Cardiac fibroblast (primary cell): ENCODE data around the gene KIF22.

Experiments
- DNase-seq, 2 donors: peaks; one replicate each; pipeline versions ENCODE4 v3.0.0 to v3.0.0-alpha.2; 2010; ENCODE audit warnings: low read depth in 2 of 2
- H3K4me3 ChIP-seq, 2 donors: replicated peaks in 1 of 2; 1 replicate in 1 of 2; 2 replicates in 1 of 2; pipeline ENCODE4 v1.5.1; 2011; ENCODE audit warnings: low read depth in 2 of 2, low read length in 2 of 2, mild to moderate bottlenecking in 2 of 2, moderate library complexity in 1 of 2
- TF ChIP-seq, protein P1 (sequence below): IDR thresholded peaks from one replicate; pipeline ENCODE4 v1.5.1; 2011; ENCODE audit warnings: low read depth, mild to moderate bottlenecking, low read length, inconsistent platforms

Gene KIF22

DNA sequence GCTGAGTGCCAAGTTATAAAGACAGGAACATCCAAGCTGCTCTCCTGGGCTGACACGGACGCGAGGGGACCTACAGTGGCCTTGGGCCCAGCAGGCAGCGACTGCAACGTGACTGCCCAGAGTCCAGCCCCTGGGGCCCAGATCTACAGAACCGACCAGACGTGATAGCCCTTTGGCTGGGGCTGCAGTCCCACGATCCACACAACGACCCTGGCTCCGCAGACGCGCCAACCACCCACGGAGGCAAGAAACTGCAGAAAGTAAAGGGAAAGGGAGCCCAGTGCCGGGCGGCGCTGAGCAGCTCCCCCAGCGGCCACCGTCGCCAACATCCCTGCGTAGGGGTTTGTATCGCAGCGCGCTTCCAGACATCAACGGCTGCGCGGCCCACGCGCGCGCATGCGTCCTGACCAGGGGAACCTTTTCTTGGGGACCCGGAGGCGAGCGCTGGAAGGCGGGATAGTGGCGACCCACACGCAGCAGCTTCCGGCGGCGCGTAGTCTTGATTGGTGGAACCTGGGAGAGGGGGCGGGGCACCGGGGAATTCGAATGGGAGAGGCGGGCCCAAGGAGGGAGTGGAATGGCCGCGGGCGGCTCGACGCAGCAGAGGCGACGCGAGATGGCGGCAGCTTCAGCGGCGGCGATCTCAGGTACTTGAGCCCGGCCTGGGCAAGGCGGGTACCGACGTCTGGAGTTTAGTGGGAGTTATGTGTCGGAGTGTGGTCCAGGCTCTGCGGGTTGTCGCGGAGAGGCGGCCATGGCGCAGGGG, at the start of gene KIF22:
Gene KIF22, plus strand, starts transcription at position 569 of the 766 bp plus-strand sequence. Its CDS starts 9 bp downstream, at position 578.
- TF ChIP-seq, protein P1, sequence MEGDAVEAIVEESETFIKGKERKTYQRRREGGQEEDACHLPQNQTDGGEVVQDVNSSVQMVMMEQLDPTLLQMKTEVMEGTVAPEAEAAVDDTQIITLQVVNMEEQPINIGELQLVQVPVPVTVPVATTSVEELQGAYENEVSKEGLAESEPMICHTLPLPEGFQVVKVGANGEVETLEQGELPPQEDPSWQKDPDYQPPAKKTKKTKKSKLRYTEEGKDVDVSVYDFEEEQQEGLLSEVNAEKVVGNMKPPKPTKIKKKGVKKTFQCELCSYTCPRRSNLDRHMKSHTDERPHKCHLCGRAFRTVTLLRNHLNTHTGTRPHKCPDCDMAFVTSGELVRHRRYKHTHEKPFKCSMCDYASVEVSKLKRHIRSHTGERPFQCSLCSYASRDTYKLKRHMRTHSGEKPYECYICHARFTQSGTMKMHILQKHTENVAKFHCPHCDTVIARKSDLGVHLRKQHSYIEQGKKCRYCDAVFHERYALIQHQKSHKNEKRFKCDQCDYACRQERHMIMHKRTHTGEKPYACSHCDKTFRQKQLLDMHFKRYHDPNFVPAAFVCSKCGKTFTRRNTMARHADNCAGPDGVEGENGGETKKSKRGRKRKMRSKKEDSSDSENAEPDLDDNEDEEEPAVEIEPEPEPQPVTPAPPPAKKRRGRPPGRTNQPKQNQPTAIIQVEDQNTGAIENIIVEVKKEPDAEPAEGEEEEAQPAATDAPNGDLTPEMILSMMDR = peak; percentile 73
- peak within 1 kb of the TSS; percentile 96 to 97 for H3K4me3 ChIP-seq
- peak; percentile 99 for DNase-seq

DNA sequence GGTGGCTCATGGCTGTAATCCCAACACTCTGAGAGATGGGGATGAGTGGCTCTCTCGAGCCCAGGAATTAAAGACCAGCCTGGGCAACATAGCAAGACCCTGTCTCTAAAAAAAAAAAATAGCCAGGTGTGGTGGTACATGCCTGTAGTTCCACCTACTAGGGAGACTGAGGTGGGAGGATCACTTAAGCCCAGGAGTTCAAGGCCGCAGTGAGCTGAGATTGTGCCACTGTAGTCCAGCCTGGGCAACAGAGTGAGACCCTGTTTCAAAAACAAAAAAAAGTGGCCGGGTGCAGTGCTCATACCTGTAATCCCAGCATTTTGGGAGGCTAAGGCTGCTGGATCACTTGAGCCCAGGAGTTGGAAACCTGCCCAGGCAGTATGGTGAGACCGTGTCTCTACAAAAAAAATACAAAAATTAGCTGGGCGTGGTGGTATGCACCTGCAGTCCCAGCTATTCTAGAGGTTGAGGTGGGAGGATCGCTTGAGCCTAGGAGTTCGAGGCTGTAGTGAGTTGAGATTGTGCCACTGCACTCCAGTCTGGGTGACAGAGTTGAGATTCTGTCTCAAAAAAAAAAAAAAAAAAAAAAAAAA, 47.8 kb upstream of the KIF22 start:
- H3K4me3 ChIP-seq = no peak overlapping the region
- TF ChIP-seq, protein P1 = no peak

DNA sequence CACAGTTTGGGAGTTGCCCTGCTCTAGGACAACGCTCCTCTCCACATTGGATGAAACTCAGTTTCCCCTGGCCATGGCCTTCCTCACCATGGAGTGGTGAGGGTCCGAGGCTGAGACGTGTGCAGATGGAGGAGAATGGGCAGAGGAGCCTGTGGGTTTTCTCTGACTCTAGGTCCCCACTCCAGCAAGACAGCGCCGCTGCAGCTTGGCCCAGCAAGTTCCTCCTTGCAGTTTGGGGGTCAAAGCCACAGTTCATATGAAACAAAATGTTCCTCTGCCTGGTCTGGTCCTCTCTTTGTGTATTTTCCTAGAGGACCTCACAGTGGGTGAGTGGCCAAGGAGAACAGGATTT, 47.1 kb upstream of the KIF22 start:
- TF ChIP-seq, protein P1 = no peak
- H3K4me3 ChIP-seq = no peak overlapping the region
- DNase-seq = no peak

More for the DNA sequence above, 47.8 kb upstream of the KIF22 start:
- no peak for DNase-seq

DNA sequence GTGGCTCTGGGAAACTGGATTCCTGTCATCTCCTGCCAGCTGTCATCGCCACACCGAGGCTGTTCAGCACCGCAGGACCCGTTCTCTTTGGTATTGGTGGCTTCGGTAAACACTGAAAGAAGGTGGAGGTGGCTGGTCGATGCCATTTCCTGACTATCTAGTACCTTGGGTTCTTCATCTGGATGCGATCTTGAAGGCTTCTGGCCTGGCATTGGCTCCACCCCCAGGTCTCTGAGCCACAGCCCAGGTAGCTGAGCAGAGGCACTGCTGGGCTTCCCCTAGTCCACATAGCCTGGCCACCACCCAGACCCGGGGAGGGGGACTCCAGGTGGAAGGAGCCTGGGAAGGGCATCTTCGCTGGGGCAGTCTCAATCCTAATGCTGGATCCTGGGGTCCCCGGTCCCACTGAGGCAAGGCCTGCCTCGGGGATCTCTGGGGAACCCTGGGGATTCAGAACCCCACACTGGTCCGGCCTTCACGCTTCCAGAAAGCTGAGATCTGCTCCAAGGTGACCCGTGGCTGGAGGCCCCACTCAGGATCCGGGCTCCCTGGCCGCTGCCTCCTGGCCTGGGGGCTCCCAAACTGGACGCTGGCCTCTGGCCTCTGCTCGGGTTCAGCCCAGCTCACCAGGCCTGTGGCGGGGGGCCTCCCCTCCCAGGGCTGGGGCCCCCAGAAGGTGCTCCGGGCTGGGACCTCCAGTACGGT, 46.6 kb upstream of the KIF22 start:
- H3K4me3 ChIP-seq = no peak overlapping the region
- TF ChIP-seq, protein P1 = no peak
- no peak for DNase-seq

DNA sequence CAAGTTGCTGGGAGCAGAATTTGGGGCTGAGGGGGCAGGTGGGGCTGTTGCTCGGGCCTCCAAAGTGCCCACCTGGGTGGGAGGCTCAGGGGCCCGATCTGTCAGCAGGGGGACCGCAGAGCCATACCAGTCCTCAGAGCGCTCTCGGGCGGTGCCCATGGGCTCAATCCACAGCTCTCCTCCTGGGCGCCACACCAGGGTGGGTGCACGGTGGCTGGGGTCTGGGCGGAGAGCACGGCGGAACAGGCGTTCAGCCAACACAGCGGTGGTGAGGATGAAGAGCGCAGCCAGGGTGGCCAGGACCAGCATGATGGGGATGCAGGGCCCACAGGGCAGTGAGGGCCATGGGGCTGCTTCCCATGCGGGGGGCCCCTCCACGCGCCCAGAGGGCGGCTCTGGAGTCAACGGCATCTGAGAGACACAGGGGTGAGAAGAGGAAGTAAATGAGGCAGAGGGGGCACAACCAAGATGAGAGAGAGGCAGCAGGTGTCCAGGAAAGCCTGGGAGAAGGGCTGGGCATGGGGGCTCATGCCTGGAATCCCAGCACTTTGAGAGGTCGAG, 45.9 kb upstream of the KIF22 start:
- DNase-seq = no peak
- TF ChIP-seq, protein P1 = no peak
- no peak overlapping the region for H3K4me3 ChIP-seq

DNA sequence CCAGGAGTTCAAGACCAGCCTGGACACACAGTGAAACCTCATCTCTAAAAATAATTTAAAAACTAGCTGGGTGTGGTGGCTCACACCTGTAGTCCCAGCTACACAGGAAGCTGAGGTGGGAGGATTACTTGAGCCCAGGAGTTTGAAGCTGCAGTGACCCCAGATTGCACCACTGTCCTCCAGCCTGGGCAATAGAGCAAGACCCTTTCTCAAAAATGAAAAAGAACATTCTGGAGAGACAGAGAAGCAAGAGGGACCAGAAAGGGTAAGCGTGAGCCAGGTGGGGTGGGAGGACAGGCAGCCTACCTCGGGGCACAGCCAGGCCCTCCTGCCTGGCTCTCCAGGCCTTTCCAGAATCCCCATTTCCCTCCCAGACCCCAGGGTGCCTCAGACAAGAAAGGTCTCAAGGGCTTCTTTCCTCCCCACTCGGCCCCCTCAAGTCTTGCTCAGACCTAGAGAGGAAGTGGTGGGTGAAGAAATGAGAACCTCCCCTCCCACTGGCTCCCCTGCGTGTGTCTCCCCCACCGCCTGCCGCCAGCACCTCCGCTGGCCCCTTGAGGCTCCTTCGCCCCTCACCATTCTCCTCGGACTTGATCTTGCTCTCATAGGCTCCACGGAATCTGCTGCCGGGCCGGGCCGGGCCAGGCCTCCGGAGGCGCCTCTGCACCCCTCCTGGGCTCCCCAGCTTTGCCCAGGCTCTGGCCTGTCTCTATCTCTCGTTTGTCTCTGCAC, 45.3 kb upstream of the KIF22 start:
- TF ChIP-seq, protein P1 = no peak
- DNase-seq = no peak
- no peak overlapping the region for H3K4me3 ChIP-seq
